Measurements from ENCODE around the gene KCNQ5. TPM values are rescaled to one million over a fixed set of nuclear protein-coding genes. Genes with fewer than 3 reads are reported as not detected.
A peak's percentile ranks its signal among the peaks of the same experiment; 100 is the strongest.

The KCNQ5 gene
- total and polyA plus RNA-seq, 2 of the 8 experiments (the other 6 are each of a cell fraction or from before 2014, with no cell fraction given), result 0.83 to 1.2 TPM

DNA sequence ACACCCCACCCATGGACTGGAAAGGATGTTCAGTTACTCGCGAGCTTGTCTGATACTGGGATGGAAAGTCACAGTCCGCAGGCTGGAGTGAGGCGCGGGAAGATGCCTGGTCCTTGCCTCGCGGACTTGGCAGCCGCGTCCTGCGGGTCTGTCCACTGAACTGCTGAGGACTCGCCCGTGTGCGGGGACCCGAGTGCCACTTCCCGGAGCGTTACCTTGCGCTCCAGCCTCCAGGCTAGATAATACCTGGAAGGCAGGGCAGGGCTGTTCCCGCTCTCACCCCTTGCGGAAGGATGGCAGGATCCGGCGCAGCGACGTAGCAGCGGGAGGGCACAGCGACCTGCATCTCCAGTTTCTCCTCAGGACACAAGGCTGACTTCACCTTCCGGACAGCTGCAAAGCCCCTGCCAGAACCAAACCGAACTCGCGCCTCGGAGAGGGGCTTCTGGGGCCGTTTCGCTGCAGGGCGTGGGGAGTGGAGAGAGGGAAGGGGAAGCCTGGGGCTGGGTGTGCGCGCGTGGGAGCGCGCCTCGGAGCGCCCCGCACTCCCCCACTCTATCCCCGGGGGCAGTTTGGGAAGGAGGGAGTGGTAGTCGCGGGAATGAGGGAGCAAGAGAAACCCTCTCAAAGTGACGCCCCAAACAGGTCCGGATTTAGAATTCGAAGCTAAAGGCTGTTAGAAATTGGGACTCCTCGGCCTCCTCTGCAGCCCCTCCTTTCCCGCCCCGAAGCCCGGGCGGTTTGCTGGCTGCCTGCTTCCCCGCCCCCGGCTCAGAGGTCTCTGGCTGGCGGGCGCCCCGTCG, at the start of gene KCNQ5 (continued):
- TF ChIP-seq SIN3A (conservative IDR thresholded peaks at IDR 0.05 in 1 of 2, IDR thresholded peaks at IDR 0.05 in 1 of 2; ENCODE audit: low read depth in 1 of 2, low read length in 2 of 2), result no peak
- no peak for TF ChIP-seq HDAC2 (IDR thresholded peaks at IDR 0.05; ENCODE audit: borderline replicate concordance in 1 of 2, low read depth in 2 of 2, low read length in 2 of 2)
- no peak for TF ChIP-seq ASH2L (IDR thresholded peaks at IDR 0.05; ENCODE audit: low read length)
- peak; percentile 54 for TF ChIP-seq E2F6 (IDR thresholded peaks at IDR 0.05)
- TF ChIP-seq EZH2 (IDR thresholded peaks at IDR 0.05; ENCODE audit: low read depth, low read length, severe bottlenecking), result peak; percentile 89
- peak; percentile 67 for TF ChIP-seq KDM4A (IDR thresholded peaks at IDR 0.05; ENCODE audit: low read depth, low read length, severe bottlenecking)
- no peak for TF ChIP-seq ATF3 (IDR thresholded peaks at IDR 0.05; ENCODE audit: insufficient read depth, low read depth, low read length)
- TF ChIP-seq NRF1 (IDR thresholded peaks at IDR 0.05; ENCODE audit: low read depth, low read length), result no peak

All from H1 (cell line).